HG02973 (cell line): Measurements from ENCODE around the gene UNK.
"Not testable (repeated sequence)": the region's sequence is repeated elsewhere in the genome, so short reads cannot be mapped to it uniquely, and the experiment has no call there.

Experiments
- ATAC-seq: cut with Tn5 transposase; IDR thresholded peaks from one replicate; pipeline ENCODE4 v1.9.1; 2021; ENCODE audit warnings: moderate library complexity; ENCODE audit not compliant: unreplicated experiment

UNK gene

DNA sequence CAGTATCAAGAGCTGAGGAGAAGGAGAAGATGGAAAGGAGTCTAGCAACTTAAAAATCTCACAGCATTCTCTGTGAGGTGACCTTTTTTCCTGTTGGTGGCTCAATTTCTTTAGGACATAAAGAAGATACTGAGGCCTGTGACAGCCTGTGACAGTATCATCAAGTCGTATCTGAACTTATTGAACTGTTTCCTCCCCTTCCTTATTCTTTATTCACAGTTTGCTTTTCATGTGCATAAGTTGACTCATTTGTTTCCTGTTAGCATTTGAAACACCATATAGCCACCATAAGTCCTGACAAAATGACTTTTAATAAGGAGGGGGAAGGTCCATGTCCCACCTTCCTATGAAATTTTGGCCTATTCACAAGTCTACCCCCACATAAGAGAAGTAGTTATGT is 8.9 kb downstream of the UNK start:
- ATAC-seq: no peak

DNA sequence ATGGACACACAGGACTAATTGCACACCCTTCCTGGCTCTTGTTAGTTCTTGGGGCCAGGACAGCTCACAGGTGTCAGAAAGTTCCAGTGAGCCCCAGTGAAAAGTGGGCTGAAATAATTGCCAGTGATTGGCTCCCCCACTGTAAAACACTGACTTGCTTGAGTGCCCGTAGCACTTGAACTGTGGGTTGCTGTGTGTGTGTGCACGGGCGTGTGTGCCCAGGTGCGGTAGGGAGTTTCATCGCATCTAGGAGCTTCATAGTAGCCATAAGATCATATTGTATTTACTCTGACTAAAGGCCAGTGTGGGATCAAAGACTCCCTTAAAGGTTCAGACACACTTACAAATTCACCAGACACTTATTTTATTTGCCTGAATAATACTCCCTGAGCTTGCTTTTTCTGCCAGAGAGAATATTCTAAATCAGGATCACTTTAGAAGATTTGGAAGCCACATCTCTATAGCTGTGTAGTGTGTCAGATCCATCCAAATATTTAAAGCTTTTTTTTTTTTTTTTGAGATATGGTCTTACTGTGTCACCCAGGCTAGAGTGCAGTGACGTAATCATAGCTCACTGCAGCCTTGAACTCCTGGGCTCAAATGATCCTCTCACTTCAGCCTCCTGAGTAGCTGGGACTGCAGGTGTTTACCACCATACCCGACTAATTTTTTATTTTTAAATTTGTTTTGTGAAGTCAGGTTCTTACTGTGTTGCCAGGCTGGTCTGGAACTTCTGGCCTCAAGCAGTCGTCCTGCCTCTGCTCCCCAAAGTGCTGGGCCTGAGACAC is 11.4 kb downstream of the UNK start:
- ATAC-seq: no peak

GRCh38 chr17:75799402-75799801 is 14.8 kb downstream of the UNK start:
- no peak for ATAC-seq

DNA sequence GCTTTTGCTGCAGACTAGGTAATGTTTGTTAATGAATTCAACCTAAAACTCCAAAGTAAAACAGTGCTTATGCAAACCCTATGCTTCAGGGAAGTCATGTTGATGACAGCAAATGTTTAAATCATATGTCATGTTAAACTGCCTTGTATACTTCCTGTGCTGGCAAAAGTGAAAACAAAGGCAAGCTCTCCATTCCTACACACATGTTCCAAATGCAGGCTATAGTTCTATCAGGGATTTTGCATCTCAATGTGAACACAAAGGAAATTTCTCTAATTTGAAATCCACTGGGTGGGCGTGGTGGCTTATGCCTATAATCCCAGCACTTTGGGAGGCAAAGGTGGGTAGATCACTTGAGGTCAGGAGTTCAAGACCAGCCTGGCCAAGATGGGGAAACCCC is 19.3 kb downstream of the UNK start:
- no peak for ATAC-seq

GRCh38 chr17:75806822-75807500 is 22.4 kb downstream of the UNK start:
- ATAC-seq: no peak

- ATAC-seq: no peak
Measured at GRCh38 chr17:75807861-75808260, 23.3 kb downstream of the UNK start.

GRCh38 chr17:75808549-75808904 is 23.9 kb downstream of the UNK start:
- no peak for ATAC-seq

- no peak for ATAC-seq
Measured at GRCh38 chr17:75808905-75809621, 24.5 kb downstream of the UNK start.

- no peak for ATAC-seq
Measured at GRCh38 chr17:75809631-75810111, 25.1 kb downstream of the UNK start.

DNA sequence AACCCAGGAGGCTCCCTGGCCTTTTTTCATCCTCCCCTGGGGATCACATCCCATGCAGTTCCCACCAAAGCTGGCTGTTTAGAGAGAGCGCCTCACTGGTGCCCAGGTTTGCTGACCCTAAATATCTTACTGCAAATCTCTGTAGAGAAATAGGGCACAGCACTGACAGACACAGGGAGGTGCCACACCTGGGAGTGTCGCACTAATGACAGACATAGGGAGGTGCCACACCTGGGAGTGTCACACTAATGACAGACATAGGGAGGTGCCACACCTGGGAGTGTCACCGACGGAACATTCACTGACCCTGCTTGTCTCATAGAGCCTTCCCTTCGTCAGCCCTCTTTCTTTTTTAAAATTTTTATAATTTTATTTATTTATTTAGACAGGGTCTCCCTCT is 25.6 kb downstream of the UNK start:
- ATAC-seq: no peak

DNA sequence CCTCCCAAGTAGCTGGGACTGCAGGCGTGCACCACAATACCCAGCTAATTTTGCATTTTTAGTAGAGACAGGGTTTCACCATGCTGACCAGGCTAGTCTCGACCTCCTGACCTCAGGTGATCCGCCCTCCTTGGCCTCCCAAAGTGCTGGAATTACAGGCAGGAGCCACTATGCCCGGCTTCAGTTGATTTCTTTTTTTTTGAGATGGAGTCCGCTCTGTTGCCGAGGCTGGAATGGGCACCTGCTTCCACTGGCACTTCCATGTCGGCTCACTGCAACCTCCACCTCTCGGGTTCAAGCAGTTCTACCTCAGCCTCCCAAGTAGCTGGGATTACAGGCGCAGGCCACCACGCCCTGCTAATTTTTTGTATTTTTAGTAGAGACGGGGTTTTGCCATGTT is 26.1 kb downstream of the UNK start:
- not testable (repeated sequence) for ATAC-seq

DNA sequence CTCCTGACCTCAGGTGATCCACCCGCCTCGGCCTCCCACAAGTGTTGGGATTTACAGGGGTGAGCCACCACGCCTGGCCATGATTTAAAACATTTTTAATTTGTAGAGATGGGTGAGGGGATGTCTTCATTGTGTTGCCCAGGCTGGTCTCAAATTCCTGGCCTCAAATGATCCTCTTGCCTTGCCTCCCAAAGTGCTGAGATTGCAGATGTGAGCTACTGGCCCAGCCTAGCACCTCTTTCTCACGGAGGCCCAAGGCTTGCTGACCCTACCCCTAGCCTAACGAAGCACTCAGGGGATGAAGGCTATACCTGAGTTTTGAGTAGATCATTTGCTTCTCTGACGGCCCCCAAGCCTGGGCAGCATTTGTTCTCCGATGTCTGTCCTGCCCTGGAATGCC is 26.6 kb downstream of the UNK start:
- no peak for ATAC-seq

DNA sequence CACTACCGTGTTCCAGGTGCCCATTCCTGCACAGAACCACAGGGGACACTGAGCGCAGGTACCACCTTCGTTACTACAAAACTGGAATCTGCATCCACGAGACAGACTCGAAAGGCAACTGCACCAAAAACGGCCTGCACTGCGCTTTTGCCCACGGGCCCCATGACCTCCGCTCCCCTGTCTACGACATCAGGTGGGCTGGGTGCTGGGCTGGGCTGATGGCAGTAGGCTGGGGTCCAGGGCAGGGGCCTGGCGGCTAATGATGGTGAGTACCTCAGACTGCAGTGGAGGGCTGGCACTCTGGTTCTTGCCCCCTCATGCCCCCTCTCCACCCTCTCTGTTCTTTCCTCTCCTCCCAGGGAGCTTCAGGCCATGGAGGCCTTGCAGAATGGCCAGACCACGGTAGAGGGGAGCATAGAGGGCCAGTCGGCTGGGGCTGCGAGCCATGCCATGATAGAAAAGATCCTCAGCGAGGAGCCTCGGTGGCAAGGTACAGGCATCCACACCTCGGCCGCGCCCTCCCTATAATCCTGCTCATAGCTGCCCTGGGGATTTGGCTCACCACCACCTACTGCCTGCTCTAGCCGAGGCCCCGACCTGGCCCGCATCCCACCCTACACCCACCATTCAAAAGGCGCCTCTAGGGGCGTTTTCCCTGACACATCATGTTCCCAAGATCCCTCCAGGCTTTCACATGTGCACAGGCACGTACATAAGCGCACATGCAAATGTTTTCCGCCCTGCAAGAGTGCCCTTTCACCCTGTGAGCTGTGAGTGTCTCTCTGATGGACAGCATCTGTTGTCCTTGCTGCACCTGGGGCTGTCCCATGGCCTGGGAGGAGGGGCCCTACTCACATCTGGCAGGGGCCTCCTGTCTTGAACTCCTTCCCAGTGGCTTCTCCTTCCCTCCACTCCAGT is 27.7 kb downstream of the UNK start:
- ATAC-seq: no peak

- ATAC-seq: no peak
Measured at GRCh38 chr17:75813081-75814020, 28.7 kb downstream of the UNK start.

GRCh38 chr17:75814021-75814395 is 29.4 kb downstream of the UNK start:
- ATAC-seq: no peak

DNA sequence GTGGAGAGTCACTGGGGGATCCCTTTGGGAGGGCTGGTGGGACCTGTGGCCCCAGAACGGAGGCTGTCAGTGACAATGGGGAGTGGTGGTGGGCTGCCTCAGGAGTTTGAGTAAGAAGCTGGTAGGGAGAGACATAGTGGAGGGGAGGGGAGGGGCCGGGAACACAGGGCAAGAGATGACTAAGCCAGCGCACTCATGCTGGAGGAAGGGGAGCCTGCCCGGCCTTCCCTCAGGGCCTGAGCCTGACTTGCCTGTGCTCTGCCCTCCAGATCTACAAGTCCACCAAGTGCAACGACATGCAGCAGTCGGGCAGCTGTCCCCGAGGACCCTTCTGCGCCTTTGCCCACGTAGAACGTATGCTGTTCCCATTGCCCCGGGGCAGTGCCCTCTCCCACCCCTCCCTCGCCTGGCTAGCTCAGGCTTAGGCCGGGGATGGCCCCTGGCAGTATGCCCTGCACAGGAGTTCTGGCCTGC is 30.3 kb downstream of the UNK start:
- no peak for ATAC-seq

- ATAC-seq: no peak
Measured at GRCh38 chr17:75815399-75815798, 30.8 kb downstream of the UNK start.

DNA sequence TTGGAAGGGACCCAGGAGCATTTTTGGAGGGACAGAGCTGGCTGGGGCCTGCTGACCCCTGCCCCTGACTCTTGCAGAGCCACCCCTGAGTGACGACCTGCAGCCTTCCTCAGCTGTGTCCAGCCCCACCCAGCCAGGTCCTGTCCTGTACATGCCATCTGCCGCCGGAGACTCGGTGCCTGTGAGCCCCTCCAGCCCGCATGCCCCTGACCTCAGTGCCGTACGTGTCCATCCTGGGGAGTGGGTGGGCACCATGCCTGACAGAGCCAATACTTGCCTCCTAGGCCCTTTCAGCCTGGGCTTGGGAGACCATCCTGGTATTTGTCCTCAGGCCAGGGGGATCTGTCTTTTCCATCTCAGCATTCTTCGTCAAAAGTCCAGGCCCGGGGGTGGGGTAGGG is 32.1 kb downstream of the UNK start:
- no peak for ATAC-seq

GRCh38 chr17:75817571-75817970 is 33.0 kb downstream of the UNK start:
- no peak for ATAC-seq
